ENCODE results near the gene ANKRD66.

DNA sequence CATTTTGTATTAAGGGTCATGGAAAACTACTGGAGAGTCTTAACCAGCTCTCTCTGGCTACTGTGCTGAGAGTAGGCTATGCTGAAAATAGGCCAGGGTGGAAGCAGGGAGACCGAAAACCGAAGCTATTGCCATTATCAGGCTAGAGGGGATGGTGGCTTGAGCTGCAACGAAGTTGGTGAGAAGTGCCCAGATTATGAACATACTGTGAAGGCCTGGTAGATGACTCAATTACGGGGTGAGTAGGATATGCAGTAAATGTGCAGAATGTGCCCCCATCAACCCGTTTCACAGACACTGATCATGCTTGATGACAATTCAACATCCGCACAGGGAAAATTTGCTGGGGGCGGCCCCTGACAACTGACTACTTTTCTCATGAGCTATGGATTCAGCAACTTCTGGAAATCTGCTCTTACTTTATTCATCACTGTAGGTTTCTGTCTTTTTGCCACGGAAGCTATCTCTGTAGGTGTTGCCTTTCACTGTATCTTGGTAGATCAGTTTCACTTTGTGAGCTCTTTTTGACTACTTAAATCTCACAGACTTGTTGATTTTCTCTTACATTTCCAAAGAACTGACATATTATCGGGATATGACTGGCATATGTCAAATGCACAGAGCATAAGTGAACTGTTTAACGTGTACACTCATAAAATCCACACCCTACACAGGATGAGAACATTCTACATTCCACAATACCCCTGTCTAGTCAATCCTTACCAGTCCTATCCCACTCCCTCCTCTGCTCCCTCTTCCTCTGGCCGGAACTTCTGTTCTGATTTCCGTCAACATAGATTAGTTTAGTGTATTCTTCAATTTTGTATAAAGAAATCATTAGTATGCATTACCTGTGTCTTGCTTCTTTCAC is 31.0 kb downstream of the ANKRD66 start:
- TF ChIP-seq, protein P1, sequence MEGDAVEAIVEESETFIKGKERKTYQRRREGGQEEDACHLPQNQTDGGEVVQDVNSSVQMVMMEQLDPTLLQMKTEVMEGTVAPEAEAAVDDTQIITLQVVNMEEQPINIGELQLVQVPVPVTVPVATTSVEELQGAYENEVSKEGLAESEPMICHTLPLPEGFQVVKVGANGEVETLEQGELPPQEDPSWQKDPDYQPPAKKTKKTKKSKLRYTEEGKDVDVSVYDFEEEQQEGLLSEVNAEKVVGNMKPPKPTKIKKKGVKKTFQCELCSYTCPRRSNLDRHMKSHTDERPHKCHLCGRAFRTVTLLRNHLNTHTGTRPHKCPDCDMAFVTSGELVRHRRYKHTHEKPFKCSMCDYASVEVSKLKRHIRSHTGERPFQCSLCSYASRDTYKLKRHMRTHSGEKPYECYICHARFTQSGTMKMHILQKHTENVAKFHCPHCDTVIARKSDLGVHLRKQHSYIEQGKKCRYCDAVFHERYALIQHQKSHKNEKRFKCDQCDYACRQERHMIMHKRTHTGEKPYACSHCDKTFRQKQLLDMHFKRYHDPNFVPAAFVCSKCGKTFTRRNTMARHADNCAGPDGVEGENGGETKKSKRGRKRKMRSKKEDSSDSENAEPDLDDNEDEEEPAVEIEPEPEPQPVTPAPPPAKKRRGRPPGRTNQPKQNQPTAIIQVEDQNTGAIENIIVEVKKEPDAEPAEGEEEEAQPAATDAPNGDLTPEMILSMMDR (IDR thresholded peaks at IDR 0.05) = no peak
- TF ChIP-seq EP300 (IDR thresholded peaks at IDR 0.05) (no peak), POLR2A (IDR thresholded peaks at IDR 0.05) (no peak), POLR2AphosphoS5 (IDR thresholded peaks at IDR 0.05) (no peak)

All from stomach (tissue), 4 donors.